PC-3 (cell line): Measurements from ENCODE around the gene MCF2L2. TPM values are rescaled to one million over a fixed set of nuclear protein-coding genes. Genes with fewer than 3 reads are reported as not detected.

Experiments used
- ATAC-seq: fragments of 200-7000 bp; cut with Tn5 transposase; 2 replicates; pipeline ENCODE4 v1.9.1; 2020; ENCODE audit warnings: mild to moderate bottlenecking, moderate library complexity
- BruUV-seq: library from RNA; stranded (reverse); fragments of 400-500 nt; replicated peaks from 2 replicates; lab custom pipeline; 2021; lab: Mats Ljungman, UMichigan
- CTCF ChIA-PET: fragments of 300-600 bp; sonication (Branson Sonifier 250); formaldehyde crosslinking; loops from one replicate; lab custom pipeline; 2022; ENCODE audit warnings: antibody characterized with exemption; lab: Charles Lee
- POLR2A ChIA-PET: fragments of 300-600 bp; sonication (Branson Sonifier 250); formaldehyde crosslinking; loops from one replicate; lab custom pipeline; 2022; ENCODE audit warnings: antibody characterized with exemption; ENCODE audit not compliant: unreplicated experiment; lab: Charles Lee
- DNase-seq: peaks from one replicate; pipeline ENCODE4 v3.0.0-alpha.2; 2015
- H2AFZ ChIP-seq: fragments of 300-600 bp; sonication (generic); 2 replicates; pipeline ENCODE4 v1.6.0; 2016; ENCODE audit warnings: antibody characterized with exemption, low read length
- H3F3A ChIP-seq: fragments of 300-600 bp; sonication (generic); one replicate; pipeline ENCODE4 v1.6.0; 2017; ENCODE audit warnings: antibody characterized with exemption, low read length, control low read depth, mild to moderate bottlenecking; ENCODE audit not compliant: unreplicated experiment
- H3K27ac ChIP-seq: fragments of 300-600 bp; sonication (generic); 2 replicates; pipeline ENCODE4 v1.5.1; 2016; ENCODE audit warnings: mild to moderate bottlenecking, low read length
- H3K27me3 ChIP-seq: fragments of 300-600 bp; sonication (generic); 2 replicates; pipeline ENCODE4 v1.6.1; 2016; ENCODE audit warnings: low read length, mixed read lengths
- H3K36me3 ChIP-seq: fragments of 300-600 bp; sonication (generic); 2 replicates; pipeline ENCODE4 v1.6.1; 2016; ENCODE audit warnings: low read depth, mixed run types, low read length, mixed read lengths
- H3K4me1 ChIP-seq: fragments of 300-600 bp; sonication (generic); 2 replicates; pipeline ENCODE4 v1.5.1; 2016; ENCODE audit warnings: low read length; ENCODE audit not compliant: insufficient read depth
- H3K4me2 ChIP-seq: fragments of 300-600 bp; sonication (generic); 2 replicates; pipeline ENCODE4 v1.6.0; 2016; ENCODE audit warnings: low read length
- H3K4me3 ChIP-seq: fragments of 300-600 bp; sonication (generic); 2 replicates; pipeline ENCODE4 v1.5.1; 2016; ENCODE audit warnings: mild to moderate bottlenecking, low read length, mixed read lengths
- H3K79me2 ChIP-seq: fragments of 300-600 bp; sonication (generic); 2 replicates; pipeline ENCODE4 v1.6.1; 2017; ENCODE audit warnings: low read length, mixed read lengths
- H3K9ac ChIP-seq: fragments of 300-600 bp; sonication (generic); 2 replicates; pipeline ENCODE4 v1.6.0; 2016; ENCODE audit warnings: mild to moderate bottlenecking, low read length
- H3K9me2 ChIP-seq: fragments of 300-600 bp; sonication (generic); replicated peaks from 2 replicates; pipeline ENCODE4 v1.6.1; 2016; ENCODE audit warnings: mixed run types, low read length, mixed read lengths
- H3K9me3 ChIP-seq: fragments of 300-600 bp; sonication (generic); 2 replicates; pipeline ENCODE4 v1.6.1; 2016; ENCODE audit warnings: low read length, mixed read lengths
- H4K20me1 ChIP-seq: fragments of 300-600 bp; sonication (generic); 2 replicates; pipeline ENCODE4 v1.6.1; 2016; ENCODE audit warnings: low read length, mixed read lengths
- EZH2 ChIP-seq: fragments of 300-600 bp; sonication (generic); IDR thresholded peaks from one replicate; pipeline ENCODE4 v1.6.1; 2017; ENCODE audit warnings: antibody characterized with exemption, mild to moderate bottlenecking, low read length; ENCODE audit not compliant: unreplicated experiment
- EZH2phosphoT487 ChIP-seq: fragments of 300-600 bp; sonication (generic); IDR thresholded peaks from 2 replicates; pipeline ENCODE4 v1.6.1; 2018; ENCODE audit warnings: mild to moderate bottlenecking, antibody characterized with exemption, low read length, borderline replicate concordance
- intact Hi-C: fragments of 100-400 bp; cut with micrococcal nuclease; formaldehyde crosslinking; loops from 2 replicates; pipeline ENCODE4 v1.9.0; 2023
- total RNA-seq: library from RNA; depleted of rRNA; stranded (reverse); fragments of >200 nt; gene quantifications from 2 replicates; pipeline ENCODE4 v1.2.3, GENCODE V29; 2014
- TF ChIP-seq, protein P1 (sequence below): fragments of 300-600 bp; sonication (generic); conservative IDR thresholded peaks from 2 replicates; pipeline ENCODE4 v1.5.1; 2017; ENCODE audit warnings: antibody characterized with exemption, low read depth, mild to moderate bottlenecking, low read length

Gene MCF2L2
- total RNA-seq, 1 experiment from 2014 or later = 3.6 TPM

DNA sequence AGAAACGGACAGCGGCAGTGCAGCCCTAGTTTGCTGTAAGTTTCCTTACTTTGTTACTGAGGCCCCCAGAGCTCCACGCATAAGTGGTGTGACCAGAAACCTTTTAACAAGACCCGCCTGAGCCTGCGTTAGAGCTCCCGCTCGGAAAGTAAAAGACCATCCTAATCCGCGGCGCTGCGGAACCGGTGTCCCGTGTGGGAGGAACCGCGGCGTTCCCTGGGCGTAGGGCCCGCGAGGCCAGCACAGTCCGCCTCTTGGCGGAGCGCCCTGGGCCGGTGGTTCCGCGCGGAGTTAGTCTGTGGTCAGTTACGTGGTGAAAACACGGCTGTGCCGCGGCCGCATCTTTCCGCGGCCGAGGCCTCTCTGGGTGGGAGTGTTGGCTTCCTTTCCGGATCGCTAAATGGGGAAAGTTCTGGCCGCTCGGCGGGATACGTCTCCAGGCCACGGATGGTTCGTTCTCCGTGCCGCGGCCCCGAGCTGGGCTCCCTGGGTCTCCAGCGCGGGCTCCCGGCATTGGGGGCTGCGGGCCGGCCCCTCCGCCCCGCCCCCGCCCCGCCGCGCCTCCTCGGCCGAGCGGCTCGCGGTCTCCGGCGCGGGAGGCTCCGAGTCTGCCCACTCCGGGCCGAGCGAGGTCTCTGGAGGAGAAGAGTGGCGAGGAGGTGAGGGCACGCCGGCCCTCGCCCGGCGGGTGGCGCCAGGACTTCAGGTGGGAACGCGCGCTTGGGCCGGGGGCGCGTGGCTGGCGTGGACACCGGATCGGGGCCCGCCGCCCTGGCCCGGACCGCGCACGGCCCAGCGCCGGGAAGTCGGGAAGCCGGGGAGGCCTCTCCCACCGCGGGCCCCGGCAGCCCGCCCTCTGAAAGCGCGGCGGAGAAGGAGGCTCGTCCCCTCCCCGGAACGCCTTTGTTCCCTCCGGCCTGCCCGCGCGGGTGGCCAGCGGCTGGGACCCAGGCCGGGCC is 174.6 kb downstream of the MCF2L2 start:
- no peak for TF ChIP-seq EZH2
- TF ChIP-seq, protein P1, sequence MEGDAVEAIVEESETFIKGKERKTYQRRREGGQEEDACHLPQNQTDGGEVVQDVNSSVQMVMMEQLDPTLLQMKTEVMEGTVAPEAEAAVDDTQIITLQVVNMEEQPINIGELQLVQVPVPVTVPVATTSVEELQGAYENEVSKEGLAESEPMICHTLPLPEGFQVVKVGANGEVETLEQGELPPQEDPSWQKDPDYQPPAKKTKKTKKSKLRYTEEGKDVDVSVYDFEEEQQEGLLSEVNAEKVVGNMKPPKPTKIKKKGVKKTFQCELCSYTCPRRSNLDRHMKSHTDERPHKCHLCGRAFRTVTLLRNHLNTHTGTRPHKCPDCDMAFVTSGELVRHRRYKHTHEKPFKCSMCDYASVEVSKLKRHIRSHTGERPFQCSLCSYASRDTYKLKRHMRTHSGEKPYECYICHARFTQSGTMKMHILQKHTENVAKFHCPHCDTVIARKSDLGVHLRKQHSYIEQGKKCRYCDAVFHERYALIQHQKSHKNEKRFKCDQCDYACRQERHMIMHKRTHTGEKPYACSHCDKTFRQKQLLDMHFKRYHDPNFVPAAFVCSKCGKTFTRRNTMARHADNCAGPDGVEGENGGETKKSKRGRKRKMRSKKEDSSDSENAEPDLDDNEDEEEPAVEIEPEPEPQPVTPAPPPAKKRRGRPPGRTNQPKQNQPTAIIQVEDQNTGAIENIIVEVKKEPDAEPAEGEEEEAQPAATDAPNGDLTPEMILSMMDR = 0 out of 2 replicates have a peak, but pooled peaks have one; percentile 12
- H3K27me3 ChIP-seq = no peaks in the 10 kb centered on the region
- peaks cover 8% of the 10 kb centered on the region for H3K36me3 ChIP-seq
- no peaks in the 10 kb centered on the region for H3K9me3 ChIP-seq
- peak overlapping the region; percentile 89 for H3K4me3 ChIP-seq
- H4K20me1 ChIP-seq = peaks cover 31% of the 10 kb centered on the region
- H3K4me1 ChIP-seq = peaks cover 40% of the 10 kb centered on the region
- no peaks in the 10 kb centered on the region for H3K9me2 ChIP-seq
- intact Hi-C loops = loop anchor here (1.0 to 2.0 kb wide), 5 partner anchors 61 to 131 kb away; no protein-coding TSS in a partner anchor
- TSS peak; percentile 32 for BruUV-seq
- peaks cover 4% of the 10 kb centered on the region for H3F3A ChIP-seq
- peak overlapping the region; percentile 60 for H2AFZ ChIP-seq
- ChIA-PET CTCF (interaction anchor here (1.2 to 2.5 kb wide), 2 partner anchors 60 to 69 kb away, joined by 6 to 26 read pairs; no protein-coding TSS in a partner anchor), POLR2A (interaction anchor here (0.5 to 1.3 kb wide), 8 partner anchors 21 to 116 kb away, joined by 3 to 9 read pairs (median 4); no protein-coding TSS in a partner anchor)
- peak overlapping the region; percentile 83 for H3K4me2 ChIP-seq
- peak overlapping the region; percentile 88 for H3K27ac ChIP-seq
- H3K9ac ChIP-seq = peak overlapping the region; percentile 97
- ATAC-seq (peak; percentile 32), DNase-seq (peak; percentile 48)
- H3K79me2 ChIP-seq = peaks cover 58% of the 10 kb centered on the region

GRCh38 chr3:183252973-183253527 is 175.4 kb downstream of the MCF2L2 start, which contains the start of gene B3GNT5:
TSS of gene B3GNT5 (plus strand) at chr3:183253253. CDS start at chr3:183269799, 16,546 bp downstream.
- H3F3A ChIP-seq = peaks cover 4% of the 10 kb centered on the region
- peaks cover 7% of the 10 kb centered on the region; the same call in 1 of the 2 replicates for H3K36me3 ChIP-seq
- H4K20me1 ChIP-seq = peaks cover 31% of the 10 kb centered on the region
- H3K9me2 ChIP-seq = no peaks in the 10 kb centered on the region
- TF ChIP-seq, protein P1 = no peak
- TF ChIP-seq EZH2phosphoT487 = no peak
- no peak for TF ChIP-seq EZH2
- ATAC-seq = peak; percentile 53
- peak within 1 kb of the TSS; percentile 89 for H3K4me3 ChIP-seq
- H2AFZ ChIP-seq = peak within 1 kb of the TSS; percentile 61
- intact Hi-C loops = loop anchor here (1.0 to 2.0 kb wide), 5 partner anchors 38 to 130 kb away; no protein-coding TSS in a partner anchor
- H3K4me2 ChIP-seq = peak within 1 kb of the TSS; percentile 83
- H3K9ac ChIP-seq = peak within 1 kb of the TSS; percentile 97
- POLR2A ChIA-PET = interaction anchor here (0.6 to 1.3 kb wide), 6 partner anchors 21 to 129 kb away, joined by 3 to 9 read pairs (median 6); no protein-coding TSS in a partner anchor
- peak within 1 kb of the TSS; percentile 88 for H3K27ac ChIP-seq
- CTCF ChIA-PET = interaction anchor here (0.6 to 2.5 kb wide), 3 partner anchors 59 to 75 kb away, joined by 4 to 26 read pairs (median 6); no protein-coding TSS in a partner anchor
- DNase-seq = peak; percentile 75
- H3K4me1 ChIP-seq = peaks cover 32% of the 10 kb centered on the region
- BruUV-seq = TSS peak; percentile 23
- H3K27me3 ChIP-seq = no peaks in the 10 kb centered on the region
- H3K79me2 ChIP-seq = peaks cover 50% of the 10 kb centered on the region
- no peaks in the 10 kb centered on the region for H3K9me3 ChIP-seq
